ENCODE data around the gene TTC13. TPM values are rescaled to one million over a fixed set of nuclear protein-coding genes. Genes with fewer than 3 reads are reported as not detected.

Gene TTC13
- total RNA-seq, 1 donor from 2014 or later, result 20.9 TPM

DNA sequence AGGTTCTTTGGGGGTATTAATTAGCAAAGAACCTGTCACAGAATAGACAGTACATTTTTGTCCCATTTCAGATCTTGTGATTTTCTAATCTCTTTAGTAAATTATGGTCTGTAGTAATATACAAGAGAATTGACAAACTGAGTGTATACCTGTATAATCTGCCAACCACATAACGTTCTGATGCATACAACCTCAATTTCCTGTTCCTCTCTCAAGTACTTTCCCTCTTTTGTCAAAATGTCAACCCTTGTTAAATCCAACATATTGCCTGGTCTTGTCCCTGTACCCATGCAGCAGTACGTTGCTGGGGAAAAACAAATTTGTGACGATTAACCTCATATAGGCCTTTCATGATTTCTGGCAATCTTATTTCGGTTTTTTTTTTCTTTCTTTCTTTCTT, 1.3 kb upstream of the TTC13 start:
- Mint-ChIP-seq H3K4me1 (peaks cover 24% of the 10 kb centered on the region), H3K4me3 (no peak overlapping the region), H3K9me3 (no peaks in the 10 kb centered on the region), H3K27me3 (ENCODE audit: low read depth) (no peaks in the 10 kb centered on the region), H3K27ac (ENCODE audit: unreplicated experiment) (no peak overlapping the region), H3K36me3 (ENCODE audit: low read depth) (no peaks in the 10 kb centered on the region)
- no peak for TF ChIP-seq CTCF (conservative IDR thresholded peaks at IDR 0.05)
- no peak for DNase-seq (ENCODE audit: low read depth, low spot score)

GRCh38 chr1:230979389-230979716, 692 bp upstream of the TTC13 start:
- Mint-ChIP-seq H3K27me3 (ENCODE audit: low read depth) (no peaks in the 10 kb centered on the region), H3K36me3 (ENCODE audit: low read depth) (no peaks in the 10 kb centered on the region), H3K9me3 (no peaks in the 10 kb centered on the region), H3K27ac (ENCODE audit: unreplicated experiment) (peak overlapping the region; percentile 53), H3K4me3 (no peak overlapping the region), H3K4me1 (peaks cover 24% of the 10 kb centered on the region)
- no peak for DNase-seq (ENCODE audit: low read depth, low spot score)
- no peak for TF ChIP-seq CTCF (conservative IDR thresholded peaks at IDR 0.05)

DNA sequence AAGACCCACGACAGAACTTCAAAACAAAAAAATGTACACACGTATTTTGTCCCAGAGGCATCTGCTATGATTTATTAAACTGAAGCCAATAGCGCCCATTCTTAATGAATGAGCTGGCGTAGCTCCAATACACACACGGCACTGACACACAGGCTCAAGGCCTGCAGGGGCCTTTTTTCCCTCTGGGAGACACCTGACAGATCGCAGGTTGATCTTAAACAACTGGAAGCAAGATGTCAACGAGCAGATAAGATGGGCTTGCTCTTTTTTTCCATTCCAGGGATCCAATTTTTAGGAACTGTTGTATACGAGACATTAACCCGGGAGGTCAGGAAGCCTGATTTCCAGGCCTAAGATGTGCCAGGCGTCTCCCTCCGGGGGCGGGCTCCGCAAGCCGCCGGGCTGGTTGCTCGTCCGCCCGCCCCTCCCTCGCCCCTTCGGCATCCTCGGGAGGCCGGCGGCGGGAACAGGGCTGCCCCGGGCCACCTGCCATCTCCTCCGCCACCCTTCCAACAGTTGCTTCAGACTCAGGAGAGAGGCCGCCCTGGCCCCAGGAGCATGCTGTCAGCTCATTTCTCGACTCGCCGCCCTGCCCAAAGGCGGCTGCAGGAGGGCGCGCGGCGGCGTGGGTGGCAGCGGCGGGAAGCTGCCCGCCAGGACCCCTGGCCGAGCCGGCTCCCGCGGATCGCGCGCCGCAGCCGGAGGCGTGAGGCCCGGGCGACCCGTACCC, 735 bp downstream of the TTC13 start:
- Mint-ChIP-seq H3K27me3 (ENCODE audit: low read depth) (no peaks in the 10 kb centered on the region), H3K4me3 (peak overlapping the region; percentile 95), H3K36me3 (ENCODE audit: low read depth) (no peaks in the 10 kb centered on the region), H3K9me3 (no peaks in the 10 kb centered on the region), H3K27ac (ENCODE audit: unreplicated experiment) (peak overlapping the region; percentile 85), H3K4me1 (peaks cover 24% of the 10 kb centered on the region)
- DNase-seq (ENCODE audit: low read depth, low spot score), result peak; percentile 25
- no peak for TF ChIP-seq CTCF (conservative IDR thresholded peaks at IDR 0.05)

- Mint-ChIP-seq H3K36me3 (ENCODE audit: low read depth) (no peaks in the 10 kb centered on the region), H3K27me3 (ENCODE audit: low read depth) (no peaks in the 10 kb centered on the region), H3K4me1 (peaks cover 24% of the 10 kb centered on the region), H3K4me3 (peak overlapping the region; percentile 95), H3K27ac (ENCODE audit: unreplicated experiment) (no peak overlapping the region), H3K9me3 (no peaks in the 10 kb centered on the region)
- no peak for DNase-seq (ENCODE audit: low read depth, low spot score)
- no peak for TF ChIP-seq CTCF (conservative IDR thresholded peaks at IDR 0.05)
These were observed 1.6 kb downstream of the TTC13 start for GRCh38 chr1:230976825-230977747.

GRCh38 chr1:230976360-230976759, 2.3 kb downstream of the TTC13 start:
- Mint-ChIP-seq H3K36me3 (ENCODE audit: low read depth) (no peaks in the 10 kb centered on the region), H3K27ac (ENCODE audit: unreplicated experiment) (no peak overlapping the region), H3K4me3 (peak overlapping the region; percentile 83), H3K4me1 (peaks cover 24% of the 10 kb centered on the region), H3K9me3 (no peaks in the 10 kb centered on the region), H3K27me3 (ENCODE audit: low read depth) (no peaks in the 10 kb centered on the region)
- DNase-seq (ENCODE audit: low read depth, low spot score), result no peak
- no peak for TF ChIP-seq CTCF (conservative IDR thresholded peaks at IDR 0.05)
